HEK293T (cell line): Measurements from ENCODE around the gene BCL3.

Source experiments
- ARNT ChIP-seq: fragments of 450-650 bp; IDR thresholded peaks from 2 replicates; pipeline ENCODE4 v1.6.1; 2017; ENCODE audit warnings: mild to moderate bottlenecking
- L3MBTL2 ChIP-seq: fragments of 450-650 bp; conservative IDR thresholded peaks from 2 replicates; pipeline ENCODE4 v1.6.1; 2016; ENCODE audit warnings: mild to moderate bottlenecking
- NFRKB ChIP-seq: fragments of 450-650 bp; IDR thresholded peaks from 2 replicates; pipeline ENCODE4 v1.6.1; 2016; ENCODE audit warnings: mild to moderate bottlenecking, moderate library complexity
- SP1 ChIP-seq: fragments of 450-650 bp; IDR thresholded peaks from 2 replicates; pipeline ENCODE4 v1.6.1; 2017

DNA sequence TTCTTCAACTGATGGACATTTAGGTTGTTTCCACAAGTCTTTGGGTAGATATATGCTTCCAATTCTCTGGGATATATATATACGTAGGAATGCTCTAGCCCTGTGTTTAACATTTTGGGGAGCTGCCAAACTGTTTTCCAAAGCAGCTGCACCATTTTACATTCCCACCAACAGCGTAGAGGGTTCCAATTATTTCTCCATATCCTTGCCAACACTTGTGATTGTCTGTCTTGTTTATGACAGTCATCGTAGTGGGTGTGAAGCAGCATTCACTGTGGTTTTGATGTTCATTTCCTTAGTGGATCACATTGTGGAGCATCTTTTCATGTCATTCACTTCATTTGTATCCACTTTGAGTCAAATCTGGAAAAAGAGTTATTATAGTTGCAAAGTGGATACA, 24.5 kb downstream of the BCL3 start:
- TF ChIP-seq L3MBTL2 (no peak), NFRKB (no peak), ARNT (no peak), SP1 (no peak)
